ENCODE measurements around the gene AQP3. TPM values are rescaled to one million over a fixed set of nuclear protein-coding genes. Genes with fewer than 3 reads are reported as not detected.

The AQP3 gene
- total and polyA plus RNA-seq, 2 of the 13 experiments (the other 11 are each of a cell fraction or from before 2014, with no cell fraction given), result 1.4 to 5.5 TPM

GRCh38 chr9:33415501-33416038 is 31.8 kb downstream of the AQP3 start (continued):
- no peak; the same call in 1 of the 2 replicates for TF ChIP-seq DZIP1 (CRISPR knock-in tag; IDR thresholded peaks at IDR 0.05)
- no peak for TF ChIP-seq ZNF512 (CRISPR knock-in tag; IDR thresholded peaks at IDR 0.05)
- TF ChIP-seq ATRX (CRISPR knock-in tag; IDR thresholded peaks at IDR 0.05; ENCODE audit: borderline replicate concordance), result no peak
- peak; percentile 66; the same call in 1 of the 2 replicates for TF ChIP-seq BRCA1 (CRISPR knock-in tag; IDR thresholded peaks at IDR 0.05)
- 0 out of 2 replicates have a peak, but pooled peaks have one; percentile 44 for TF ChIP-seq KMT2B (CRISPR knock-in tag; IDR thresholded peaks at IDR 0.05)
- peak; percentile 94 for TF ChIP-seq ZNF331 (CRISPR knock-in tag; IDR thresholded peaks at IDR 0.05)
- no peak for TF ChIP-seq PHF20 (CRISPR knock-in tag; IDR thresholded peaks at IDR 0.05)
- TF ChIP-seq AHDC1 (CRISPR knock-in tag; IDR thresholded peaks at IDR 0.05; ENCODE audit: borderline replicate concordance), result peak; percentile 98
- peak; percentile 90 for TF ChIP-seq ZMYM4 (CRISPR knock-in tag; IDR thresholded peaks at IDR 0.05)
- peak; percentile 96 for TF ChIP-seq FOSL2 (CRISPR knock-in tag; IDR thresholded peaks at IDR 0.05)
- TF ChIP-seq ZNF7 (CRISPR knock-in tag; IDR thresholded peaks at IDR 0.05), result no peak
- peak; percentile 83 for TF ChIP-seq KAT8 (CRISPR knock-in tag; IDR thresholded peaks at IDR 0.05)
- no peak for TF ChIP-seq PHB2 (IDR thresholded peaks at IDR 0.05; ENCODE audit: partially characterized antibody)
- peak; percentile 68 for TF ChIP-seq GABPB1 (CRISPR knock-in tag; IDR thresholded peaks at IDR 0.05)
- peak; percentile 90 for TF ChIP-seq TRIM24 (CRISPR knock-in tag; IDR thresholded peaks at IDR 0.05)
- no peak for TF ChIP-seq ZNF883 (CRISPR knock-in tag; IDR thresholded peaks at IDR 0.05; ENCODE audit: not compliant biosample characterization)
- peak; percentile 96 for TF ChIP-seq ATF2 (CRISPR knock-in tag; IDR thresholded peaks at IDR 0.05)
- TF ChIP-seq ZNF256 (CRISPR knock-in tag; conservative IDR thresholded peaks at IDR 0.05), result 0 out of 2 replicates have a peak, but pooled peaks have one; percentile 42

All from HepG2 (cell line).